Breast epithelium (tissue), 4 donors: ENCODE results near the gene ERI2. TPM values are rescaled to one million over a fixed set of nuclear protein-coding genes. Genes with fewer than 3 reads are reported as not detected.

ENCODE experiments used
- DNase-seq, 2 donors: peaks; one replicate each; pipeline ENCODE4 v3.0.0-alpha.2; 2019; ENCODE audit warnings: low spot score in 2 of 2
- H3K27ac ChIP-seq, 2 donors: fragments of 200-600 bp; sonication (generic) in 1 of 2; one replicate each; pipeline ENCODE4 v1.5.1; 2016 to 2019; ENCODE audit warnings: mild to moderate bottlenecking in 1 of 2
- H3K27me3 ChIP-seq, 2 donors: fragments of 200-600 bp; sonication (generic) in 1 of 2; one replicate each; pipeline versions ENCODE4 v1.5.1 to v1.6.0; 2017 to 2019; ENCODE audit warnings: control low read depth in 1 of 2, mild to moderate bottlenecking in 1 of 2
- H3K36me3 ChIP-seq: fragments of 200-600 bp; one replicate; pipeline ENCODE4 v1.5.1; 2019
- H3K4me1 ChIP-seq, 2 donors: fragments of 200-600 bp; sonication (generic); one replicate each; pipeline ENCODE4 v1.5.1; 2016 to 2019; ENCODE audit warnings: control low read depth in 1 of 2
- H3K4me3 ChIP-seq, 3 donors: fragments of 200-600 bp; sonication (generic); 1 replicate in 2 of 3; 2 replicates in 1 of 3; pipeline ENCODE4 v1.5.1; 2016 to 2019; ENCODE audit warnings: mild to moderate bottlenecking in 3 of 3, moderate library complexity in 2 of 3
- H3K9me3 ChIP-seq, 2 donors: fragments of 200-600 bp; sonication (generic) in 1 of 2; one replicate each; pipeline ENCODE4 v1.5.1; 2016 to 2019; ENCODE audit warnings: control low read depth in 1 of 2
- CTCF ChIP-seq, 3 donors: fragments of 450-650 bp; IDR thresholded peaks; one replicate each; pipeline ENCODE4 v1.5.1; 2016 to 2017; ENCODE audit warnings: antibody characterized with exemption in 3 of 3, mild to moderate bottlenecking in 3 of 3, moderate library complexity in 3 of 3
- POLR2A ChIP-seq: fragments of 450-650 bp; IDR thresholded peaks from one replicate; pipeline ENCODE4 v1.6.1; 2016; ENCODE audit warnings: antibody characterized with exemption, mild to moderate bottlenecking, moderate library complexity
- POLR2AphosphoS5 ChIP-seq, 3 donors: sonication (generic); formaldehyde crosslinking; IDR thresholded peaks; one replicate each; pipeline ENCODE4 v1.6.1; 2017; ENCODE audit warnings: antibody characterized with exemption in 3 of 3
- intact Hi-C: fragments of 100-400 bp; cut with DNase I; formaldehyde crosslinking; loops from one replicate; pipeline ENCODE4 v1.15.1; 2023; ENCODE audit warnings: low total_unique reads
- total RNA-seq, 3 donors: library from RNA; depleted of rRNA; stranded (reverse); fragments of >200 nt; gene quantifications; one replicate each; pipeline ENCODE4 v1.1.0, GENCODE V29; 2016

ERI2 gene
- total RNA-seq, 3 donors from 2014 or later = 21.8 to 33.2 (median 26.2) TPM

DNA sequence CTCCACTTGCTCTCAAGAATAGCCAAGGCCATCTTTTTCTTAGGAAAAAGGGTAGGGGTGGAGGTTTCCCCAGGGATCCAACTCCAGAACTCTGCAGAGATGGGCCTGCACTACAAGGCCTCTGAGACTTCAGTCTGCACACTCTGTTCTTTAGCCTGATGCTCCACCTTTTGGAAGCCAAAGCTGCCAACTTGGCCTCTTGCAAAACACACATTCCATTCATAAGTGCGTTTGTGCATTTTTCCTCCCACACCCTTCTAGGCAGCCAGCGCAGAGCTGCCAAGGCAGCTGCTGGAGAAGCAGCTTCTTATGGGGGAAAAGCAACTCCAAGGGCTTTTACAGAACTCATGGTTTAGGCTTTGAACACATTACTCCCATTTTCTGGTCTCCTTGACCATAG is 45.3 kb upstream of the ERI2 start:
- peak; percentile 80 to 97 (median 82) for TF ChIP-seq POLR2AphosphoS5 (IDR thresholded peaks at IDR 0.05)
- no peak for TF ChIP-seq CTCF (IDR thresholded peaks at IDR 0.05)
- H3K4me1 ChIP-seq = peaks cover 4 to 6% of the 10 kb centered on the region in 2 donors
- H3K27me3 ChIP-seq = no peaks in the 10 kb centered on the region
- intact Hi-C loops = loop anchor here (5.0 kb wide), 1 partner anchor 451 kb away; no protein-coding TSS in a partner anchor
- H3K9me3 ChIP-seq = no peaks in the 10 kb centered on the region
- peak; percentile 66 to 88 for DNase-seq
- no peaks in the 10 kb centered on the region for H3K36me3 ChIP-seq
- peak overlapping the region; percentile 67 to 81 for H3K27ac ChIP-seq
- peak overlapping the region in 1 of 3 donors; percentile 10 for H3K4me3 ChIP-seq

DNA sequence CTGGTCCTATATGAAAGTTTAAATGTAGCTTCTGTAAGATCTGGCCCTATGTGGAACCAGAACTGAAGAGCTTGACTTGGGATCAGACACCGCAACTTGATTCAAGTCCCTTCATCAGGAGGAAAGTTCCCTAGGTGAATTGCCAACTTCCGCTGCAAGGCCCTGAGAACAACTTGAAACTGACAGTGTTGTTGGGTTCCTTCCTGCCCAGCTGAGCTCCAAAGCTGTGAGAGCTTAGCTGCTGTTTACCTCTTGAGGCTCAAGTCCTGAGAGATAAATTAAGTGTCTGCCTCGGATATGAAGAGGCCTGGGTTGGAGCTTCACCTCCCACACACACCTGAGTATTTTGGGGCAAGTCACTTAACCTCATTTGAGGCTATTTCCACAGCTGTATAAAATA is 44.7 kb upstream of the ERI2 start:
- H3K4me3 ChIP-seq = no peak overlapping the region
- intact Hi-C loops = loop anchor here (5.0 kb wide), 1 partner anchor 451 kb away; no protein-coding TSS in a partner anchor
- TF ChIP-seq POLR2A (no peak), CTCF (IDR thresholded peaks at IDR 0.05) (no peak), POLR2AphosphoS5 (IDR thresholded peaks at IDR 0.05) (no peak)
- no peaks in the 10 kb centered on the region for H3K9me3 ChIP-seq
- peaks cover 4 to 6% of the 10 kb centered on the region in 2 donors for H3K4me1 ChIP-seq
- no peak for DNase-seq
- H3K36me3 ChIP-seq = no peaks in the 10 kb centered on the region
- H3K27me3 ChIP-seq = no peaks in the 10 kb centered on the region
- peak overlapping the region; percentile 67 to 81 for H3K27ac ChIP-seq

GRCh38 chr16:20849589-20850390 is 43.5 kb upstream of the ERI2 start:
- intact Hi-C loops = loop anchor here (5.0 kb wide), 1 partner anchor 453 kb away; no protein-coding TSS in a partner anchor
- H3K27me3 ChIP-seq = no peaks in the 10 kb centered on the region
- no peaks in the 10 kb centered on the region for H3K9me3 ChIP-seq
- H3K4me3 ChIP-seq = no peak overlapping the region
- peak; percentile 57 to 71 for DNase-seq
- H3K36me3 ChIP-seq = no peaks in the 10 kb centered on the region
- peak overlapping the region; percentile 67 to 81 for H3K27ac ChIP-seq
- TF ChIP-seq POLR2A (no peak), POLR2AphosphoS5 (IDR thresholded peaks at IDR 0.05) (peak in 1 of 3 donors; percentile 55), CTCF (IDR thresholded peaks at IDR 0.05) (peak; percentile 94 to 96 (median 96))
- peaks cover 4 to 6% of the 10 kb centered on the region in 2 donors for H3K4me1 ChIP-seq

- Histone ChIP-seq H3K36me3 (no peaks in the 10 kb centered on the region), H3K4me3 (no peak overlapping the region), H3K27ac (no peak overlapping the region), H3K4me1 (peaks cover 4 to 6% of the 10 kb centered on the region in 2 donors), H3K9me3 (no peaks in the 10 kb centered on the region), H3K27me3 (no peaks in the 10 kb centered on the region)
- TF ChIP-seq CTCF (IDR thresholded peaks at IDR 0.05) (no peak), POLR2AphosphoS5 (IDR thresholded peaks at IDR 0.05) (no peak), POLR2A (no peak)
- intact Hi-C loops = no loop called here
- DNase-seq = no peak
Observed at GRCh38 chr16:20847550-20847949, 41.3 kb upstream of the ERI2 start.

GRCh38 chr16:20846551-20846950 is 40.3 kb upstream of the ERI2 start:
- H3K27me3 ChIP-seq = no peaks in the 10 kb centered on the region
- no peak overlapping the region for H3K4me3 ChIP-seq
- no peaks in the 10 kb centered on the region for H3K36me3 ChIP-seq
- no peaks in the 10 kb centered on the region for H3K9me3 ChIP-seq
- DNase-seq = no peak
- TF ChIP-seq POLR2A = no peak
- no peak for TF ChIP-seq CTCF (IDR thresholded peaks at IDR 0.05)
- TF ChIP-seq POLR2AphosphoS5 (IDR thresholded peaks at IDR 0.05) = no peak
- peaks cover 4 to 6% of the 10 kb centered on the region in 2 donors for H3K4me1 ChIP-seq
- intact Hi-C loops = no loop called here
- H3K27ac ChIP-seq = no peak overlapping the region
